ENCODE measurements around the gene P2RY13. TPM values are rescaled to one million over a fixed set of nuclear protein-coding genes. Genes with fewer than 3 reads are reported as not detected.

The P2RY13 gene
- total and polyA plus RNA-seq, 2 of the 13 experiments (the other 11 are each of a cell fraction or from before 2014, with no cell fraction given): not detected

GRCh38 chr3:151283907-151284461 lies 45.4 kb downstream of the P2RY13 start (continued):
- no peak for TF ChIP-seq HBP1 (CRISPR knock-in tag; IDR thresholded peaks at IDR 0.05; ENCODE audit: low read depth)
- TF ChIP-seq RXRA (CRISPR knock-in tag; IDR thresholded peaks at IDR 0.05): peak; percentile 34; the same call in 1 of the 2 replicates
- TF ChIP-seq POGZ (CRISPR knock-in tag; IDR thresholded peaks at IDR 0.05): 0 out of 2 replicates have a peak, but pooled peaks have one; percentile 21
- TF ChIP-seq, protein P1, sequence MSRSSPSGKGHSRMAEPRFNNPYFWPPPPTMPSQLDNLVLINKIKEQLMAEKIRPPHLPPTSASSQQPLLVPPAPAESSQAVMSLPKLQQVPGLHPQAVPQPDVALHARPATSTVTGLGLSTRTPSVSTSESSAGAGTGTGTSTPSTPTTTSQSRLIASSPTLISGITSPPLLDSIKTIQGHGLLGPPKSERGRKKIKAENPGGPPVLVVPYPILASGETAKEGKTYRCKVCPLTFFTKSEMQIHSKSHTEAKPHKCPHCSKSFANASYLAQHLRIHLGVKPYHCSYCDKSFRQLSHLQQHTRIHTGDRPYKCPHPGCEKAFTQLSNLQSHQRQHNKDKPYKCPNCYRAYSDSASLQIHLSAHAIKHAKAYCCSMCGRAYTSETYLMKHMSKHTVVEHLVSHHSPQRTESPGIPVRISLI (CRISPR knock-in tag; IDR thresholded peaks at IDR 0.05; ENCODE audit: borderline replicate concordance): peak; percentile 93
- TF ChIP-seq ZNF124 (CRISPR knock-in tag; IDR thresholded peaks at IDR 0.05): 0 out of 2 replicates have a peak, but pooled peaks have one; percentile 47
- peak; percentile 88 for TF ChIP-seq PPARG (CRISPR knock-in tag; conservative IDR thresholded peaks at IDR 0.05)
- no peak for TF ChIP-seq RBAK (CRISPR knock-in tag; IDR thresholded peaks at IDR 0.05)
- no peak for TF ChIP-seq ZNF788 (CRISPR knock-in tag; IDR thresholded peaks at IDR 0.05; ENCODE audit: borderline replicate concordance)
- 0 out of 2 replicates have a peak, but pooled peaks have one; percentile 26 for TF ChIP-seq ZBED4 (CRISPR knock-in tag; IDR thresholded peaks at IDR 0.05; ENCODE audit: borderline replicate concordance)
- no peak for TF ChIP-seq HMGXB4 (CRISPR knock-in tag; IDR thresholded peaks at IDR 0.05; ENCODE audit: borderline replicate concordance in 1 of 2, low read depth in 1 of 2)
- TF ChIP-seq, protein P2, sequence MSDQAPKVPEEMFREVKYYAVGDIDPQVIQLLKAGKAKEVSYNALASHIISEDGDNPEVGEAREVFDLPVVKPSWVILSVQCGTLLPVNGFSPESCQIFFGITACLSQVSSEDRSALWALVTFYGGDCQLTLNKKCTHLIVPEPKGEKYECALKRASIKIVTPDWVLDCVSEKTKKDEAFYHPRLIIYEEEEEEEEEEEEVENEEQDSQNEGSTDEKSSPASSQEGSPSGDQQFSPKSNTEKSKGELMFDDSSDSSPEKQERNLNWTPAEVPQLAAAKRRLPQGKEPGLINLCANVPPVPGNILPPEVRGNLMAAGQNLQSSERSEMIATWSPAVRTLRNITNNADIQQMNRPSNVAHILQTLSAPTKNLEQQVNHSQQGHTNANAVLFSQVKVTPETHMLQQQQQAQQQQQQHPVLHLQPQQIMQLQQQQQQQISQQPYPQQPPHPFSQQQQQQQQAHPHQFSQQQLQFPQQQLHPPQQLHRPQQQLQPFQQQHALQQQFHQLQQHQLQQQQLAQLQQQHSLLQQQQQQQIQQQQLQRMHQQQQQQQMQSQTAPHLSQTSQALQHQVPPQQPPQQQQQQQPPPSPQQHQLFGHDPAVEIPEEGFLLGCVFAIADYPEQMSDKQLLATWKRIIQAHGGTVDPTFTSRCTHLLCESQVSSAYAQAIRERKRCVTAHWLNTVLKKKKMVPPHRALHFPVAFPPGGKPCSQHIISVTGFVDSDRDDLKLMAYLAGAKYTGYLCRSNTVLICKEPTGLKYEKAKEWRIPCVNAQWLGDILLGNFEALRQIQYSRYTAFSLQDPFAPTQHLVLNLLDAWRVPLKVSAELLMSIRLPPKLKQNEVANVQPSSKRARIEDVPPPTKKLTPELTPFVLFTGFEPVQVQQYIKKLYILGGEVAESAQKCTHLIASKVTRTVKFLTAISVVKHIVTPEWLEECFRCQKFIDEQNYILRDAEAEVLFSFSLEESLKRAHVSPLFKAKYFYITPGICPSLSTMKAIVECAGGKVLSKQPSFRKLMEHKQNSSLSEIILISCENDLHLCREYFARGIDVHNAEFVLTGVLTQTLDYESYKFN (CRISPR knock-in tag; conservative IDR thresholded peaks at IDR 0.05): peak; percentile 69
- 0 out of 2 replicates have a peak, but pooled peaks have one; percentile 44 for TF ChIP-seq ZNF614 (CRISPR knock-in tag; IDR thresholded peaks at IDR 0.05; ENCODE audit: borderline replicate concordance)
- no peak for TF ChIP-seq YEATS4 (CRISPR knock-in tag; IDR thresholded peaks at IDR 0.05; ENCODE audit: borderline replicate concordance)
- peak; percentile 63; the same call in 1 of the 2 replicates for TF ChIP-seq TFE3 (CRISPR knock-in tag; IDR thresholded peaks at IDR 0.05)
